Transverse colon (tissue), 4 donors: Measurements from ENCODE around the gene AMACR. TPM values are rescaled to one million over a fixed set of nuclear protein-coding genes. Genes with fewer than 3 reads are reported as not detected.

Experiments used
- DNase-seq: peaks from one replicate; pipeline ENCODE4 v3.0.0-alpha.2; 2019
- H3K27ac ChIP-seq, 4 donors: fragments of 200-600 bp; sonication (generic); 2 replicates each; pipeline ENCODE4 v1.5.1; 2016 to 2018; ENCODE audit warnings: inconsistent platforms in 4 of 4
- H3K27me3 ChIP-seq: fragments of 200-600 bp; sonication (generic); 2 replicates; pipeline ENCODE4 v1.5.1; 2017; ENCODE audit warnings: inconsistent platforms
- H3K36me3 ChIP-seq, 4 donors: fragments of 200-600 bp; sonication (generic); 2 replicates each; pipeline ENCODE4 v1.5.1; 2017 to 2019; ENCODE audit warnings: inconsistent platforms in 4 of 4
- H3K4me1 ChIP-seq, 4 donors: fragments of 200-600 bp; sonication (generic); 2 replicates each; pipeline ENCODE4 v1.5.1; 2017 to 2020; ENCODE audit warnings: inconsistent platforms in 4 of 4
- H3K4me3 ChIP-seq, 4 donors: fragments of 200-600 bp; sonication (generic); 1 replicate in 1 of 4; 2 replicates in 3 of 4; pipeline versions ENCODE4 v1.5.1 to v1.6.1; 2017 to 2019; ENCODE audit warnings: inconsistent platforms in 4 of 4
- H3K9me3 ChIP-seq, 2 donors: fragments of 200-600 bp; sonication (generic); 2 replicates each; pipeline ENCODE4 v1.5.1; 2017 to 2019; ENCODE audit warnings: inconsistent platforms in 2 of 2
- CTCF ChIP-seq, 5 experiments: fragments of 200-600 bp in 3 of 5; fragments of 450-650 bp in 2 of 5; sonication (generic) in 3 of 5; IDR thresholded peaks; 1 replicate in 2 of 5; 2 replicates in 3 of 5; pipeline ENCODE4 v1.5.1; 2016 to 2017; ENCODE audit warnings: antibody characterized with exemption in 5 of 5, inconsistent platforms in 3 of 5, mild to moderate bottlenecking in 2 of 5, moderate library complexity in 1 of 5
- EP300 ChIP-seq: sonication (generic); formaldehyde crosslinking; IDR thresholded peaks from one replicate; pipeline ENCODE4 v1.6.1; 2017; ENCODE audit warnings: antibody characterized with exemption, low read depth
- POLR2A ChIP-seq: fragments of 450-650 bp; IDR thresholded peaks from one replicate; pipeline ENCODE4 v1.6.1; 2016; ENCODE audit warnings: antibody characterized with exemption, mild to moderate bottlenecking, moderate library complexity
- POLR2AphosphoS5 ChIP-seq, 3 donors: sonication (generic); formaldehyde crosslinking; IDR thresholded peaks; one replicate each; pipeline ENCODE4 v1.6.1; 2016; ENCODE audit warnings: antibody characterized with exemption in 3 of 3
- WGBS, 2 donors: methylation state at CpG; one replicate each; pipeline ENCODE4 v1.1.5; 2018; ENCODE audit warnings: low coverage in 1 of 2; 5-methylcytosine and 5-hydroxymethylcytosine counted together
- in situ Hi-C, 4 donors: fragments of 200-750 bp; cut with MboI; loops; one replicate each; pipeline versions ENCODE4 v1.15.0 to v1.15.1; 2017; ENCODE audit warnings: low sequenced_read_pairs in 3 of 4, low pct_ligation_motif_present in 1 of 4, low pct_unique_long_range_greater_than_20kb in 1 of 4
- intact Hi-C: fragments of 100-400 bp; cut with DNase I; formaldehyde crosslinking; loops from one replicate; pipeline ENCODE4 v1.15.1; 2023; ENCODE audit warnings: low total_unique reads
- total RNA-seq, 4 donors: library from RNA; depleted of rRNA; stranded (reverse); fragments of >200 nt; gene quantifications; one replicate each; pipeline ENCODE4 v1.1.0, GENCODE V29; 2016

Gene AMACR
- total RNA-seq, 4 donors from 2014 or later, result 39.1 to 88.1 (median 70.6) TPM

DNA sequence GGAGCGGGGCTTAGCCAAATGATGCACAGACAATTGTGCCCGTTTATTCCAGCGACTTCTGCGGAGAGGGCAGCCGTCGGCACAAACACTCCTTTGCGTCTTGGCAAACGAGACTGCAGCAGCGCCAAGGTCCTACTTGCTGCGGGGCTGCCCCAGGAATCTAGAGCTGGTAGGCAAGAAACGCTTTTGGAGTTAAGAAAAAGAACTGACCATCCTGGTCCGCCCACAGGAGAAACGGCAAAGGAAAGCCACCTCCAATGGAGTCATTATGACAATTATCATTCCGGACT lies 69.4 kb downstream of the AMACR start:
- no peak overlapping the region for H3K4me3 ChIP-seq
- H3K36me3 ChIP-seq, result no peaks in the 10 kb centered on the region
- in situ Hi-C loops, result loop anchor here in 3 of 4 donors (10.0 to 25.0 kb wide), 3 partner anchors 476 to 504 kb away; partner anchors contain the start of gene TARS1 (in 1 of the 3)
- no peak for DNase-seq
- H3K27me3 ChIP-seq, result peaks cover 69% of the 10 kb centered on the region
- H3K27ac ChIP-seq, result no peak overlapping the region
- WGBS, 2 donors, result 60 to 63% methylated on average over 1 to 14 of the region's 14 CpGs
- intact Hi-C loops, result loop anchor here (10.0 kb wide), 1 partner anchor 504 kb away; no protein-coding TSS in a partner anchor
- H3K9me3 ChIP-seq, result no peaks in the 10 kb centered on the region
- H3K4me1 ChIP-seq, result peaks cover 0 to 12% (median 7%) of the 10 kb centered on the region in 4 donors
- TF ChIP-seq POLR2AphosphoS5 (IDR thresholded peaks at IDR 0.05) (no peak), CTCF (IDR thresholded peaks at IDR 0.05) (no peak), POLR2A (no peak), EP300 (no peak)

- Histone ChIP-seq H3K9me3 (no peaks in the 10 kb centered on the region), H3K27ac (no peak overlapping the region), H3K27me3 (peaks cover 69% of the 10 kb centered on the region), H3K4me3 (no peak overlapping the region), H3K4me1 (peaks cover 0 to 12% (median 7%) of the 10 kb centered on the region in 4 donors), H3K36me3 (no peaks in the 10 kb centered on the region)
- no peak for TF ChIP-seq POLR2AphosphoS5 (IDR thresholded peaks at IDR 0.05)
- TF ChIP-seq CTCF (IDR thresholded peaks at IDR 0.05), result no peak
- no peak for TF ChIP-seq POLR2A
- TF ChIP-seq EP300, result no peak
- no peak for DNase-seq
- 30 to 66% methylated on average over 2 to 54 of the region's 54 CpGs for WGBS, 2 donors
- in situ Hi-C loops, result loop anchor here in 3 of 4 donors (10.0 to 25.0 kb wide), 3 partner anchors 476 to 503 kb away; partner anchors contain the start of gene TARS1 (in 1 of the 3)
- intact Hi-C loops, result loop anchor here (10.0 kb wide), 1 partner anchor 503 kb away; no protein-coding TSS in a partner anchor
These were observed 69.9 kb downstream of the AMACR start for GRCh38 chr5:33937707-33938506.

- peak overlapping the region in 1 of 4 donors; percentile 35 for H3K4me3 ChIP-seq
- in situ Hi-C loops, result loop anchor here in 3 of 4 donors (10.0 to 25.0 kb wide), 3 partner anchors 475 to 502 kb away; partner anchors contain the start of gene TARS1 (in 1 of the 3)
- intact Hi-C loops, result loop anchor here (10.0 kb wide), 1 partner anchor 502 kb away; no protein-coding TSS in a partner anchor
These were observed 70.7 kb downstream of the AMACR start for GRCh38 chr5:33937017-33937706.

More at GRCh38 chr5:33937017-33937706, 70.7 kb downstream of the AMACR start:
- Histone ChIP-seq H3K27me3 (peaks cover 65% of the 10 kb centered on the region), H3K9me3 (no peaks in the 10 kb centered on the region), H3K36me3 (no peaks in the 10 kb centered on the region), H3K27ac (no peak overlapping the region), H3K4me1 (peaks cover 0 to 12% (median 7%) of the 10 kb centered on the region in 4 donors)
- no peak for DNase-seq
- WGBS, 2 donors, result 64% methylated on average over 54 of the region's 54 CpGs; no CpG with 5 or more reads in 1 of the 2 donors
- TF ChIP-seq POLR2A, result no peak
- no peak for TF ChIP-seq CTCF (IDR thresholded peaks at IDR 0.05)
- no peak for TF ChIP-seq POLR2AphosphoS5 (IDR thresholded peaks at IDR 0.05)
- TF ChIP-seq EP300, result no peak
